Measurements from ENCODE around the gene TBXAS1. TPM values are rescaled to one million over a fixed set of nuclear protein-coding genes. Genes with fewer than 3 reads are reported as not detected.

Gene TBXAS1
- total and polyA plus RNA-seq, 11 donors = 2.0 to 32.0 (median 4.7) TPM

DNA sequence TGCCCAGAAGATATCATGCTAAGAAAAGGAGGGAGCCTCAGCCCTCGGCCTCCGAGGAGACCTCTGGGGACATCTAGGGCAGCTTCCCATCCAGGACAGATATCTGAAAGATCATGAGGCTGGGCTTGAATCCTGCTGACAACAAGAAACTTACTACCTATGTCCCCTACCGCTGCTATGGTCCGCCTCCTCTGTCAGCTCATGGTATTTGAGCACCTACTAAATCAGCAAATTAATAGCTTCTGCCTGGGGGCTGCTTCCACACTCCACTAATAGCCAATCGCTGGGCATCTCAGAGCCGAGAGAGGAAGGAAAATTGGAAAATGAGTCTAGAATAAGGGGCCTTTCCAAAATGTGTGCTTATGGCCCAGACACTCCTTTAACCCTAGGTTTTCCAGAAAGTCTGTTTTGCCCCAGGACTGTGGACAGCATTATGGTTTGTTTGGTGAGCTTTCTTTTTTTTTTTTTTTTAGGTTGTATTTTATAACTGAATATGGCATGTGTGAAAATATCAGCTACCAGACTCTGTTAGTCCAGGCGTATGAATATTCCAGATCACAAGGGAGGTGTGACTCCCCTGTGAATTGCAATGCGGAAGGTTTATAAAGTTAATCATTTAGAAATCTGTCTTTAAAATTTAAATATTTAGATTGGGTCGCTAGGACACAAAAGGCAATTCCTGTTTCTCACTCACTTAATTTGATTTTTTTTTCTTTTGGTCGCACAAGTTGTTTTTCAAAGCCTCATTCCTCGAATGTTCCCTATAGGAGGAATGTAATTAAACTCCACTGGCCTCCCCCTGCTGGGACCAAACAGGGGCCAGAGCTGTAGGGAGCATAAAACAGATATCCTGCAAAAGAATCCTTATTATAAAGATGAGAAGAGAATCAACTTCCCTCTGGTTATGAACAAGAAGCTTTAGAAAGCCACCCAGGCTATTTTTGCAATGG is 144.3 kb downstream of the TBXAS1 start:
- Histone ChIP-seq H3K27me3 (no peaks in the 10 kb centered on the region), H3K9me3 (no peaks in the 10 kb centered on the region), H3K4me3 (no peak overlapping the region), H3K36me3 (peaks cover 0 to 18% (median 0%) of the 10 kb centered on the region in 9 donors), H3K27ac (no peak overlapping the region), H3K4me1 (no peaks in the 10 kb centered on the region)
- ATAC-seq (no peak), DNase-seq (no peak)
- intact Hi-C loops (cut with DNase I) = no loop called here
- WGBS, 4 donors = 82 to 83% (median 82%) methylated on average over 11 of the region's 11 CpGs
- TF ChIP-seq CTCF (IDR thresholded peaks at IDR 0.05) = no peak
- TF ChIP-seq POLR2A (IDR thresholded peaks at IDR 0.05) = no peak

GRCh38 chr7:139974179-139974811 is 145.2 kb downstream of the TBXAS1 start:
- intact Hi-C loops (cut with DNase I) = no loop called here
- no peaks in the 10 kb centered on the region for H3K27me3 ChIP-seq
- no peaks in the 10 kb centered on the region for H3K9me3 ChIP-seq
- H3K4me3 ChIP-seq = no peak overlapping the region
- peaks cover 0 to 18% (median 0%) of the 10 kb centered on the region in 9 donors for H3K36me3 ChIP-seq
- no peak for DNase-seq
- ATAC-seq = no peak
- 93 to 95% (median 94%) methylated on average over 13 of the region's 13 CpGs for WGBS, 4 donors
- no peak overlapping the region for H3K27ac ChIP-seq
- no peak for TF ChIP-seq POLR2A (IDR thresholded peaks at IDR 0.05)
- no peak for TF ChIP-seq CTCF (IDR thresholded peaks at IDR 0.05)
- no peaks in the 10 kb centered on the region for H3K4me1 ChIP-seq

DNA sequence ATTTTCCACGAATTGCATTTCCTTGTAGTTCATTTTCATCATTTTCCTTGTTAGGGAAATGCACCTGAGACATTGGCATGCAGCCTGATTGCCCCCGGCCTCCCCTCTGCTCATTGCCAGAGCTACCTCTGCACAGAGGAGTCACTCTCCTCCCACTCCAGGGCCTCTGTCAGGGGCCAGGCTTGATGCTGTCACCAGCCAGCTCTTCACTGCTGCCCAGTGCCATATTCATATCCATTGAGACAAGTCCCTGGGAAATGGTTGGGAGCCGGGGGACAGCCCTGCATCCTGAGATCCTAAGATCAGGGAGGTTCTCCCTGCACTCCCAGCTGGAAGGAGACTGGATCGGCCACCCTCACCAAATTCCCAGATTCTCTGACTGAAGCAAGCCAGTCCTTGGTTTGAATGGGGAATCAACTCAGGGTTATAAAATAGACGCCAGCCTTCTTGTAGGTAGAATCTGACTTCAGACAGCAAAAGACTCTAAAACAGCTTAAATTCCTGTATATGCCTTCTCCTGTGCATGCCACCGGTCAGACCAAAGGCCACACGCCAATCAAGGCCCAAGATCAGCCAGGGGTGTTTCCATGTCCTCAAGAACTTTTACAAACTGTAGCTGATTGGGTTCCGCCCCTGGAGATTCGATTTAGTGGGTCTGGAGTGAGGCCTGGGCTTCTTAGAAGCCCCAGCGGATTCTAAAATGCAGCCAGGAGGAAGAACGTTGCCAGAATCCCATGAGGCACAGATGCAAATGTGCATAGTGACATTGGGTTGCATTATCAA is 147.2 kb downstream of the TBXAS1 start:
- TF ChIP-seq CTCF (IDR thresholded peaks at IDR 0.05) (no peak), POLR2A (IDR thresholded peaks at IDR 0.05) (no peak)
- ATAC-seq = no peak
- Histone ChIP-seq H3K4me1 (peaks cover 0 to 15% (median 0%) of the 10 kb centered on the region in 12 donors), H3K27me3 (no peaks in the 10 kb centered on the region), H3K36me3 (peaks cover 0 to 14% (median 0%) of the 10 kb centered on the region in 9 donors), H3K9me3 (no peaks in the 10 kb centered on the region), H3K27ac (no peak overlapping the region), H3K4me3 (no peak overlapping the region)
- WGBS, 4 donors = 87 to 89% (median 88%) methylated on average over 11 of the region's 11 CpGs
- intact Hi-C loops (cut with DNase I) = no loop called here
- DNase-seq = no peak

All from heart left ventricle (tissue), 16 donors.